GM18520 (cell line): ENCODE results near the gene FSD2.
A peak's percentile ranks its signal among the peaks of the same experiment; 100 is the strongest.
"Not testable (repeated sequence)": the region's sequence is repeated elsewhere in the genome, so short reads cannot be mapped to it uniquely, and the experiment has no call there.

ENCODE experiments used
- ATAC-seq: cut with Tn5 transposase; IDR thresholded peaks from one replicate; pipeline ENCODE4 v1.9.1; 2021; ENCODE audit not compliant: unreplicated experiment

Gene FSD2

DNA sequence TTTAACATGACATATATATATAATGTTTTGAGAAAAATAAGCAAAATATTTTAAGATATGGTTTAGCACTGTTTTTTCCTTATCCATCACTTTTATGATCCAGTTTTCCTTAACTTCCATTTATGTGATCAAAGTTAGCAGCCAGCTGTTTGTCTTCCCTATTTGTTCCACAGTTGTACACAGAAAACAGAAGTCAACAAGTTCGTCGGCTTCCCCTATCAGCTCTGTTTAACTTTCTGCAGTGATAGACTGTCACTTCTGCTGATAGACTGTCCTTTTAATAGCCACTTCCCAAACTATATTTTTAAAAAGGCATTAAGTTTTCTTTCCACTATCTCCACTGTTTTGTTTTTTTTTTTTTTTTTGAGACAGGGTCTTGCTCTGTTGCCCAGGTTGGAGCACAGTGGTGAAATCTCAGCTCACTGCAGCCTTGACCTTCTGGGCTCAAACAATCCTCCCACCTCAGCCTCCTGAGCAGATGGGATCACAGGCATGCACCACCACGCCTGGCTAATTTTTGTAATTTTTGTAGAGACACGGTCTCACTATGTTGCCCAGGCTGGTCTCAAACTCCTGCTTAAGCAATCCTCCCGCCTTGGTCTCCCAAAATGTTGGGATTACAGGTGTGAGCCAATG, 7.2 kb downstream of the FSD2 start:
- ATAC-seq = no peak

DNA sequence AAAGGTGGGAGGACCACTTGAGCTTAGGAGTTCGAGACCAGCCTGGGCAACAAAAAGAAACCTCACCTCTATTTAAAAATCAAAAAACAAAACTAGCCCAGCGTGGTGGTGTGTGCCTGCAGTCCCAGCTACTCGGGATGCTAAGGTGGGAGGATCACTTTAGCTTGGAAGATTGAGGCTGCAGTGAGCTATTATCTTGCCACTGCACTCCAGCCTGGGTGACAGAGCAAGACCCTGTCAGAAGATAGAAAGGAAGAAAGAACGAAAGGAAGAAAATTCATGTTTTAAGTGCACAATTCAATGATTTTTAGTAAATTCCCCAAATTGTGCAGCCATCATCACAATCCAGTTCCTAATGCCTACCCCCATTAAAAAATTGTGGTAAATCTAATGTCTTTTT, 7.8 kb downstream of the FSD2 start:
- no peak for ATAC-seq

DNA sequence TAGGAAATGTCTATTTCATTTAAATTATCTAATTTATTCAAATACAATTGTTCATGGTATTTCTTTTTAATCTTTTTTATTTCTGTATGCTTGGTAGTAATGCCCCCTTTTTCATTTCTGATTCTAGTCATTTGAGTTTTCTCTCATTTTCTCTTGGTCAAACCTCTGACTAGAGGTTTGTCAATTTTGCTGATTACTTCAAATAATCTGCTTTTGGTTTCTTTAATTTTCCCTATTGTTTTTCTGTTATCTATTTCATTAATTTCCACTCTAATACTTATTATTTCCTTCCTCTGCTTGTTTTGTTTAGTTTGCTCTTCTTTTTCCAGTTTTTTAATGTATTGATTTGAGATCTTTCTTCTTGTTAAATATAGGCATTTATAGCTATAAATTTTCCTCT, 12.1 kb downstream of the FSD2 start:
- ATAC-seq = no peak

DNA sequence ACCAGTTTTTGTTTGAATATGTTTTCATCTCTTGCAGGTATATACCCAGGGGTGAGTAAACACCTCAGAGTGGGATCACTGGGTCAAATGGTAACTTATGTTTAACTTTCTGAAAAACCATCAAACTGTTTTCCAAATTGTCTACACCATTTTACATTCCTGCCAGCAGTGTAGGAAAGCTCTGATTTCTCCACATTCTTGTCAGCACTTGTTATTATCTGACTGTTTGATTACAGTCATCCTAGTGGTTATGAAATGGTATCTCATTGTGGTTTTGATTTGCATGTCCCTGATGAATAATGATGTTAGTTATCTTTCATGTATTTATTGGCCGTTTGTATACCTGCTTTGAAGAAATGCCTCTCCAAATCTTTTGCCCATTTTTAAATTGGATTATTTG, 13.8 kb downstream of the FSD2 start:
- no peak for ATAC-seq

DNA sequence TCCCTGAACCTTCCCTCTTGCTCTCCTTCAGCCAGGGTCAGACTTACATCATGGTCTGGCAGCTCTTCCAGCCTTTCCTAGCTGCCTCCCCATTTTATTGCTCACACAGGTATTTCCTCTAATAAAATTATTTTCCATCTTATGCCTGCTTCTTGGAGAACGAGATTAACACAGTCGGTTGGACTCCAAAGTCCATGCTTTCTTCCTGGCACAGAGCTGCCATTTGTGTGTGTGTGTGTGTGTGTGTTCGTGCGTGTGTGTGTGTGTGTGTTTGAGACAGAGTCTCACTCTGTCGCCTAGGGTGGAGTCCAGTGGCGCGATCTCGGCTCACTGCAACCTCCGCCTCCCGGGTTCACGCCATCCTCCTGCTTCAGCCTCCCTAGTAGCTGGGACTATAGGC, 15.5 kb downstream of the FSD2 start:
- ATAC-seq = no peak

DNA sequence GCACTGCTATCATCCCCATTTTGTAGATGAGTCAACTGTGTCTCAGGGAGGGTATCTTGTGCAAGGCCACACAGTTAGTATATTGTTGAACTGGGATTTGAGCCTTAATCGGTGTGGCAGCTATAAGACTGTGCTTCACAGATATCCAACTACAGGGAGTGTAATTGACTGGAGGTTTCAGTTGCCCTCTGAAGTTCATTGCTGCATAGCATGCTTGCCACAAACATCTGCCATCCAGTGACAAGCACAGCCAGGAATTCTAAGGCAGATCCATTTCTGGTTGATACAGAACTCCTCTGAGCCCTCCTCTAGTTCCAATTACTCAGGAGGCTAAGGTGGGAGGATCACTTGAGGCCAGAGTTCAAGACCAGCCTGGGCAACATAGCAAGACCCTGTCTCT, 16.4 kb downstream of the FSD2 start:
- no peak for ATAC-seq

DNA sequence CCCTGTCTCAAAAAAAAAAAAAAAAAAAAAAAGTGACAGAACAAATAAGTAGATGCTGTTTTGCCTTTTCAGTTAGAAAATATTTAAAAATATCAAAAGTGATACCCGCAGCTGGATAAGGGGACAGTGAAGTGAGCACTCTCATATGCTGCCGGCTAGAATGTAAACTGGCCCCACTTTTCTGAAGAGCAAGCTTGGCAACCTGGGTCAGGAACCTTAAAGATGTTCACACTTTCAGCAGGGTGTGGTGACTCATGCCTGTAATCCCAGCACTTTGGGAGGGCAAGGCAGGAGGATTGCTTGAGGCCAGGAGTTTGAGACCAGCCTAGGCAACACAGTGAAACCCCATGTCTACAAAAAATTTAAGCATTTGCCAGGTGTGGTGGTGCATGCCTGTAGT, 17.4 kb downstream of the FSD2 start:
- no peak for ATAC-seq

DNA sequence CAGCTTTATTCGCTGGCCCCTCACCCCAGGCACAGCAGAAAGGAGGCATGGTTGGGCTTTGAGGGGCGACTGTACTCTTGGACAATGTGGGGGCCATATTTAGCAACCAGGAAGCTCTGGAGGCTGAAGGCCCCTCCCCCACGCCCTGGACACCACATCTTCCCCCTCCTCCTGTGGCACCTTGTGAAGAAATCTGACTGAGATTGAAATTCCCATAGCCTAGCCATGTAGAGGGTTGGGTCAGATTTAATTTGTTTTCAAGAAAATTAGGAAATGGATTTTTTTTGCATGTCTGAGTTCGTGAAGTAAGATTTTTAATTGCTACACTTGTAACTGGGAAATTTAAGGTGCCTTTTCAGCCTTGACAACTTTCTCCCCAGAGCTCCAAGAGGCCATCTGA, 24.5 kb downstream of the FSD2 start:
- no peak for ATAC-seq

DNA sequence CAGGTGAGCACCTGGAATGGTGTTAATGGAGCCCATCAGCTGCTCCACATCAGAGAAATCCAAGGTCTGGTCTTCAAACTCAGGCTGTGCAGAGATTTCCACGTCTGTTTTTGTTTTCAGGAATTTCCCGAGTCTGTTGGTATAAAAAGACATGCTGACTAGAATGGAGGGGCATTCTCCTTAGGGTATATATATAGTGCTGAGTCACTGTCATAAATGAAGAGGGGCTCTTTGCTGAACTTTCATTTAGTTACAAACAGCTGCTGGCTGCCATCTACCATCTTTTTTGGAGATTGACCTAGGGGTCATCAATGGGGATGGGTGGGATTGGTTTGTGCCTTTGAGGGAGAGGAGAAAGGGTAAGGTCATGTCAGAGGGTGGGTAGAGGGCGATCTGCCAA, 27.1 kb downstream of the FSD2 start:
- no peak for ATAC-seq

DNA sequence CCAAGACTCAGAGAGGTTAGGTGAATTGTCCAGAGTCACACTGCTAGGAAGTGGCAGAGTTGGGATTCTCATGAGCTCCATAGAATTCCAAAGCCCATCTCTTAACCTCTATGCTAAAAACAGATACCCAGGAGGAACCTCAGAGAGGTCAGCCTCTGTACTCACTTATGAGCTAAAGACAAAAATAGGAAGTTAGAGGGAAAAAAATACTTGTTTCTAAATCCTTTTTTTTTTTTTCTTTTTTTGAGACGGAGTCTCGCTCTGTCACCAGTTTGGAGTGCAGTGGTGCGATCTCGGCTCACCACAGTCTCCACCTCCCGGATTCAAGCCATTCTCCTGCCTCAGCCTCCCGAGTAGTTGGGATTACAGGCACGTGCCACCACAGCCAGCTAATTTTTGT, 31.4 kb downstream of the FSD2 start:
- no peak for ATAC-seq

DNA sequence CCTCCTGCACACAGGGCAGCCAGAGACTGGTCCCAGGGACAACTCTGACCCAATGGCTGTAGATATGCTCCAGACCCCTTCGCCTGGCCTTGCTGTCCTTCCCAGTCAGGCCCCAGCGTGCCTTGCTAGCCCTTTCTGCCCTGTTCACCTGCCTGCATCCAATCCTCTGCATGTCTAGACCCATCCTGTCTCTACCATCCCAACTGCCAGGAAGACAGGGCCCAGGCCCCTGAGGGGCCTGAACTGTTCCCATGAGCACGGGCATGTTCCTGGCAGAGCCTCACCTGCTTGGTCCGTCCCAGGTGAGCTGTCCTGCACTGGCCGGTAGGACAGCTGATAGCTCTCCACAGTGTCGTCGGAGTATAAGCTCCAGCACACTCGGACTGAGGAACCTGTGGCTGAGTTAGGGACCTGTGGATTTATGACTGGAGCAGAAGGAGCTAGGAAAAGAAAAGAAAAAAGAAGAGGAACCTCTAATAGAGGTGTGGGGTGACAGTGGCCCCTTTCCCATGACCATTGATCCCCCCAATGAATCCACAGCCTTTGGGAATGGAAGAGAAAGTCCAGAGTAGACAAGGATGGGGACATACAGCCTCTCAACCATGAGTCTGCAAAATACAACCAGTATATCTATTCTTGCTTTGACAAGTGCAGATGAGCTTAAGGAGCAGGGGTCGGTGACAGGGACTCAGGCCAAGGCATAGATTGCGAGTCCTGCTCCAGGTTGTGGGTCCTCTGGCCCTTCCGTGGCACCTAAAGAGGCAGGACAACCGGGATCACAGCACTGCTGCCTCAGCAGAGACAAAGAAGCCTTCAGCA, 33.9 kb downstream of the FSD2 start:
- ATAC-seq = no peak

DNA sequence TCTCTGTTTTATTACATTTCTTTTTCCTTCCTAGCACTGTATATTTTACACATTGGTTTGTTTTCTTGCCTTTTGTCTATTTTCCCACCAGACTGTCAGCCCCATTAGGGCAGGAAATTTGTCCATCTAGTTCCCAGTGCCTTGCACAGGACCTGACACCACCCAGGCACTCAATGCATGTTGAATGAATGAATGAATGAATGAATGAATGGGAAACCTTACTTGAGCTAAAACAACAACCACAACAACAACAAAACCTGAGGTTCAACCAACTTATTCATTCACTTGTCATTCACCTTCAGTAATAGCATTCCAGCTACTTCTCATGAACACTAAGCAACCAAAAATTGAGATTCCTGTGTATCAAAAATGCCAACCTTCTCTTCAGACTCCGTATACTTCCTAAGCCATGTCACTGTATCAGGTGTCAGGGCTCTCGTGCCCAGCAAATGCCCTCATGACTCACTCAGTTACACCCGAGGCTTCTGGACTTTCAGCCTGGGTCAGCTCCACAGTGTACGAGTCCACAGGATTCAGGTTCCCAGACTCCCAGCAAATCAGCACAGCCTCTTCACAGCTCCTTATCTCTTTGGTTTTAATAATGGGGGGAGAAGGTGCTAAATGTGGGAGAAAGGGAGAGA, 37.3 kb downstream of the FSD2 start:
- ATAC-seq = no peak

DNA sequence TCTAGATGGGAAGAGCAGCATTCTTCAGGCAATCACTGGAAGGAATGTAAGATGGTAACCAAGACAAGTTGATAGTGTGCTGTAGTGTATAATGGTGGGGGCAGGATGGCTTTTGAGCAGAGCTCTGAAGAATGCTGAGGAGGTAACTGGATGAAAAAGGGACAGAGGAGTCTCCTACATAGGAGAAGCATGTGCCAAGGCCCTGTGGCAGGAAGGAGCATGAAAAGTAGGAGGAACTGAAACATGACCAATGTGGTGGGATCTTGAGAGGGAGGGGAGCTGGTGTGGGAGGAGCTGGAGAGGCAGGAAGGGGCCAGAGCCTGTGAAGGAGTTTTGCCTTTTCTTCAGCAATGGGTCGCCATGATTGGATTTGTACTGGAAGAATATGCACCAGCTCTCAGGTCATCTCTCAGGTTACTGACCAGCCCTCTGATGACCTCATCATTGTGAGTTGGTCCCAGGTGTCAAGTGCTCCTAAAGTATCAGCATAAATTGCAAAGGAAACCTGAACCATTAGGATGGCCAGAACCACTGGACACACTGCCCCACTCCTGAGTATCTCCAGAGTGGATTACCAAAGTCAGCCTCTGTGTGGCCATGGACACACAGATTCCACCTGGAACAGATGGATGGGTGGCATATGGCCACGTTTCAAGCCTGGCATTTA, 38.6 kb downstream of the FSD2 start:
- no peak for ATAC-seq

DNA sequence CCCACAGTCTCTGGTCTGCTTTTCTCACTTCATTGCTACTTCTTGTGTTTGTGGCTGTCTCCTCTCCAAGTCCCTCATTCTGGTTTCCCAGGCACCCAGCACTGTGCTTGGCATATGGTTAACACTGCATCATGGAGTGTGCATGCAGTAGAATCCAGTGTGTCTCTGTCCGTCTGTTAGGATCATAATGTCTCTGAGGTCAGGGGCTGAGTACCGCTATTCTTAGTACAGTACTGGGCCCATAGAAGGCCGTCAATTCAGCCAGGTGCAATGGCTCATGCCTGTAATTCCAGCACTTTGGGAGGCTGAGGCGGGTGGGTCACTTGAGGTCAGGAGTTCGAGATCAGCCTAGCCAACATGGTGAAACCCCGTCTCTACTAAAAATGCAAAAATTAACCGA, 39.7 kb downstream of the FSD2 start:
- not testable (repeated sequence) for ATAC-seq

DNA sequence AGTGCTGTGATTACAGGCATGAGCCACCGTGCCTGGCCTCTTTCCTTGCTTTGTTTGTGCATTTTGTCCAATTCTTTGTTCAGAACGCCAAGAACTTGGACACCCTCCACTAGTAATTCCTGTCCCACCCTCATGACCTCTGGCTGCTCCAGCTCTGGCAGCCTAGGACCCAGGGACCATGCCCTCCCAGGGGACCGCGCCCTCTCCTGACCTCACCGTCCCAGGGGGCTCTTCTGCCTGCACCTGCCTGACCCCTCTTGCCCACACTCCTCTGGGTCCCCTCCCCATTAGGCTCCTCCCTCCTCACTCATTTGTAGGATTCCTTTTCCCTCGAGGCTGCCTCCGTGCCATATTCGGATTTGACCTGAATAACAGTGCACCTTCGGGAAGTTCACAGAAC, 41.1 kb downstream of the FSD2 start:
- no peak for ATAC-seq

DNA sequence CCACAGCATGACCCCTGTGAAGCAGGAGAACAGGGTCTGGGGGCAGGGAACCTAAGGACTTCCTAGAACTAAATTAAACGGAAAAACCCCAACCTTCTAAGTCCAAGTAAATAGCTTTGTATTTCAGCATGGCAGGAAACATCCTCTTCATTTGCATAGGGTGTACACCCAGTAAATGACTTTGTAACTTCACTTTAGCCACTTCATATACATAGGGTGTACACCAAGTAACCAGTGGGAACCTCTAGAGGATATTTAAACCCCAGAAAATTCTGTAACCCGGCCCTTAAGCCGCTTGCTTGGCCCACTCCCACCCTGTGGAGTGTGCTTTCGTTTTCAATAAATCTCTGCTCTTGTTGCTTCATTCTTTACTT, 41.8 kb downstream of the FSD2 start:
- no peak for ATAC-seq

DNA sequence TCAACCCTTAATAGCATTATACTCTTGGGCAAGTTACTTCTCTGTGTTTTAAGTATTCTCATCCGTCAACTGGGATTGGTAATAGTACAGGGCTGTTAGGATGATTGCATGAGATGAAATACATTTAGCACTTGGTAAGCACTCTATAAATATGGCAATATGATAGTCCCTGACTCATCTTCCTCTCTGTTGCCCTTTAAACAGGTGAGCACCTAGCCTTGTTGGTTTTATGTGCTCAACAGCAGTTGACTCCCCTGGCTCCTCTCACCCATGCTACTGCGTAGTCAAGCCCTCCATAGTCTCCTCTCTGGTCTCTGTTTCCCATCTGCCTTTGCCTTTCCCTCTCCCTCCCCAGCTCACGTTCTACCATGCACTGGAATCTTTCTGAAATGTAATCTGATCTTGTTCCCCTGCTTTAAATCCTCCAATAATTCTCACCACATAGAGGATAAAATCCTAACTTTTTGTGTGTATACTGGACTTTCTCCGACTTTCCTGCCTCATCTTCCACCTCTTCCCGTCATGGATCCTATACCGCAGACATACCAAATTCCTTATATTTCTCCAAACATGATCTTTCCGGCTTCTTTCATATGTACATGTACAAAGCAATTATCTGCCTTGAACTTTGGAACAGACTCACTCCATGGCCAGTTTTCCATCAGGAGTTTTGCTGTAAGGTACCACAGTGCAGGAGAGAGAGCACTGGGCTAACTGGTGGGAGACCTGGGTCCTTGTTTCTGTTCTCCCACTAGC, 42.3 kb downstream of the FSD2 start:
- no peak for ATAC-seq

DNA sequence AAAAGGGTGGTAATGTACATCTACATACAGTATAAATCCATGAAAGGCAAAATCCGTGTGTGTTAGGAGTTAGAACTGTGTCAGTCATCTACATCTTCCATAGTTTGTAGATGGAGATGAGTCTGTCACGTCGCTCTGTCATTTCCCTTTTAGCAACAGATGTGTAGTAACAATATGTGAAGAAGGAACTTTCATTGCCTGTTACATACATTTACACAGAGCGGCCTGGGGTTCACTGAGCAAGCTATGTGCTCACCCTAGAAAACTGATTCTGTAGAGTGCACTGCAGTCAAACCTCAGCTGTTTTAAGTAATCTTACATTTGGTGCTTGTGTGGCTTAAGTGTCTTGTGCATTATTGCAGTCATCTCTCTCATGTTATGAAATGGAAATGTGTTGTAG, 54.6 kb downstream of the FSD2 start:
- ATAC-seq = no peak

DNA sequence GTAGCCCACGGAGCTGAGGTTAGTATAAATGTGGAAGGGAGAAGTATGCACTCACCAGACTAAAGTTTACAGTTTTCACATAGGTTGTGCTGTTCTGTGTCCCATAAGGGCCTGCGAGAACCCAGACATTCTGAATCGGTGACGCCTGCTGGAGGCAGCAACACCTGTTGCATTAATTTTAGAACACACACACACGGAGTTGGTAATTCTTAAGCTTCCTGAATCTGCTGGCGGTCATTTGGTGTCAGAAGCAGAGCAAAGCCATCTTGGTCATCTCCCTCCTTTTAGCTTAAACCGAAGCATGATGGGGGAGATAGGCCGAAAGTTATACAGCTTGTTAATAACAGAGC, 55.1 kb downstream of the FSD2 start:
- peak; percentile 18 for ATAC-seq

DNA sequence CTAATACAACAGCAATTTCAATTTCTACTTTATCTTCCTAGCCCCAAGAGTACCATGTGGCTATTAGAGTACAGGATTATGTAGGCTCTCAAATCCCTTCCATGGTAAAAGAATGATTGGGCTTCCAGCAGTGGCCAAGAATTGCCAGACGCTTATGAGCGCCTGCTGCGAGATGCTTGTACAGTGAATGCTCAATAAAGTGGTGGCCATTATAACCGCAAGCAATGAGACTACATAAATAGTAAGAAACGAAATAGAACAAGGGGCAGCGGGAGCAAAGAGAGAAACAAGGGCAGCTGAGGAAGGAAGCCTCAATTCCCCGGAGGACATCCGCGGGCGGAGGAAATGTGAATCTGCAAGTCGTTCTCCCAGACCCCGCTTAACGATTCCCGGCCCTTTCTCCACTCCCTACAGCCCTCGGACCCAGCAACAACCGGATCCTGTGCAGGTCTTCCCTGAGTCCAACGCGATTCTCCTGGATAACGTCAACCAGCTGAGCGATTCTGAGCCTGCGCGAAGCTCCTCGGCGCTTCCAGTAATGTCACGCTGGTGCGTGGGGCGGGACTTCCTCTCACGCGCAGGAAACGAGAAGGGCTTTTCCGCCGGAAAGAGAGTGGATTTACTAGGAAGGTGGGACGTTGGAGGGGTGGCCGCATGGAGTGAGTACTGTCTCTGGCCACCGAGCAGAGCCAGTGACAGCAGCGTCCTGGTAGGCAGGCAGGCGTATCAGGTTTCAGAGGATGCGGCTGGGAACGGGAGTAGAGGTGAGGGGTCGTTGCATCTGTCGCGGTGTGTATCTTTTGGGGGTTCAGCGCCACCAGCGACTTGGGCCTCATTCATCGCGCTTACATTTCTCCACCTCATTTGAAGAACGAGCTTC, 55.7 kb downstream of the FSD2 start:
- ATAC-seq = peak; percentile 91
